ENCODE data around the gene ASCL1.

ASCL1 gene

DNA sequence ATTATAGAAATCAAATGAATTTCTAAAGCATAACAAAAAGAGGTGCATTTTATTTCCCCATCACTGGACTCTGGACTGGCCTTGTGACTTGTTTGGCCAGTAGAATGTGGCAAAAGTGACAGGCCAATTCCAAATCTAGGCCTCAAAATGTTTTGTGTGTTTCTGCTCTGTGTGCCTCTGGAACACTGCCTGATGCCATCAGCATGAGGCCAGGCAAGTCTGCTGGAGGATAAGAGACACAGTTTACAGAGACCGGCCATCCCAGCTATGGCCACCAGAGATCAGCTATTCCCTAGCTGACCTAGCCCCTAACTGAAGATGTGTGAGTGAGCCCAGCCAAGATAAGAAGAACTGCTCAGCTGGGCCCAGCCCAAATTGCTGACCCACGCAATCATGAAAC is 32.9 kb downstream of the ASCL1 start:
- no peak for DNase-seq

DNA sequence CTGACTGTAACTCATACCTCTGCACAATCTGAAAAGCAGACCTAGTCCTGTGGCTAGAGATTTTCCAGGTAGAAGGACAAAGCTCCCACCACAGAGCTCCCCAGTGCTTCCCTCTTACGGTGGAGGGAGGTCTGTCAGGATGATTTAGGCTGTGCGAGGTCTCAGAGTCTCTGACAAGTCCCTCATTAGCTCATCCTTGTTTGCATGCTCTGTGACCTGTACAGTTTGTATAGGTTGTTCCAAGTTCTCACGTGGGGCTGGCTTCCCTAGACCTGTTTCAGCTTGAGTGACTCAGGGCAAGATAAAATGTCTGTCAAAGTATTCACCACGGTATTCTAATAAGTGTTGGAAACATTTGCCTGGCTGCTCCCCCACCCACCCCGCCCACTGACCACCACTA is 34.8 kb downstream of the ASCL1 start:
- DNase-seq = no peak

- no peak for DNase-seq
Observed at GRCh38 chr12:102992720-102993119, 35.2 kb downstream of the ASCL1 start.

GRCh38 chr12:102993537-102993936 is 36.1 kb downstream of the ASCL1 start:
- DNase-seq = no peak

DNA sequence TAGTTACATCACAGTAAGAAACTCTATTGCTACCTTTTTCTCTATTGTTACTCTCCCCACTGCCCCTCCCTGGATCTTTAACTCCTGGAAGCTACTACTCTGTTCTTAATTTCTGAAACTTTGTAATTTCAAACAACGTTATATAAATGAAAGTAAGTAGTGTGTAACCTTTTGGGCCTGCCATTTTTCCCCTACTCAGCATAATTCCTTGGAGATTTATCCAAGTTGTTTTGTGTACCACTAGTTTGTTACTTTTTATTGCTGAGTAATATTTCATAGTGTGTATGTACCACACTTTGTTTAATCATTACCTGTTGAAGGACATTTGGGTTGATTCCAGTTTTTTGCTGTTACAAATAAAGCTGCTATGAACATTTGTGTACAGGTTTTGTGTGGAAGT is 37.9 kb downstream of the ASCL1 start:
- DNase-seq = no peak
